Measurements from ENCODE around the gene NTM. TPM values are rescaled to one million over a fixed set of nuclear protein-coding genes. Genes with fewer than 3 reads are reported as not detected.

The NTM gene
- total RNA-seq, 2 donors from 2014 or later: 1.0 to 1.7 TPM

GRCh38 chr11:132206993-132207392 lies 836.6 kb downstream of the NTM start:
- intact Hi-C loops (cut with DNase I, micrococcal nuclease): no loop called here
- DNase-seq (no peak), ATAC-seq (no peak)

GRCh38 chr11:132208477-132209055 lies 838.2 kb downstream of the NTM start:
- ATAC-seq (no peak), DNase-seq (no peak)
- intact Hi-C loops (cut with DNase I, micrococcal nuclease): no loop called here

- ATAC-seq: no peak
- intact Hi-C loops (cut with DNase I, micrococcal nuclease): no loop called here
Observed at GRCh38 chr11:132211479-132211878, 841.1 kb downstream of the NTM start.

GRCh38 chr11:132217856-132218255 lies 847.4 kb downstream of the NTM start:
- no peak for DNase-seq
- intact Hi-C loops (cut with DNase I, micrococcal nuclease): no loop called here
- ATAC-seq: no peak

More at GRCh38 chr11:132211479-132211878, 841.1 kb downstream of the NTM start:
- DNase-seq: no peak

- intact Hi-C loops (cut with DNase I, micrococcal nuclease): no loop called here
- ATAC-seq (no peak), DNase-seq (no peak)
Observed at GRCh38 chr11:132220474-132220873, 850.1 kb downstream of the NTM start.

GRCh38 chr11:132222345-132222744 lies 851.9 kb downstream of the NTM start:
- DNase-seq: no peak
- no peak for ATAC-seq
- intact Hi-C loops (cut with DNase I, micrococcal nuclease): no loop called here

- no peak for DNase-seq
- ATAC-seq: no peak
- intact Hi-C loops (cut with DNase I, micrococcal nuclease): no loop called here
Observed at GRCh38 chr11:132226522-132226921, 856.1 kb downstream of the NTM start.

GRCh38 chr11:132228746-132229325 lies 858.4 kb downstream of the NTM start:
- intact Hi-C loops (cut with DNase I, micrococcal nuclease): no loop called here
- ATAC-seq (no peak), DNase-seq (no peak)

GRCh38 chr11:132231656-132232347 lies 861.4 kb downstream of the NTM start:
- ATAC-seq (no peak), DNase-seq (no peak)
- intact Hi-C loops (cut with DNase I, micrococcal nuclease): no loop called here

GRCh38 chr11:132234878-132235277 lies 864.5 kb downstream of the NTM start:
- intact Hi-C loops (cut with DNase I, micrococcal nuclease): no loop called here
- DNase-seq: no peak
- ATAC-seq: no peak

GRCh38 chr11:132237781-132238180 lies 867.4 kb downstream of the NTM start:
- DNase-seq (no peak), ATAC-seq (no peak)

GRCh38 chr11:132238331-132238866 lies 868.0 kb downstream of the NTM start:
- DNase-seq (no peak), ATAC-seq (no peak)
- intact Hi-C loops (cut with DNase I, micrococcal nuclease): no loop called here

More at GRCh38 chr11:132237781-132238180, 867.4 kb downstream of the NTM start:
- intact Hi-C loops (cut with DNase I, micrococcal nuclease): no loop called here

GRCh38 chr11:132240374-132240773 lies 870.0 kb downstream of the NTM start:
- ATAC-seq (no peak), DNase-seq (no peak)
- intact Hi-C loops (cut with DNase I, micrococcal nuclease): no loop called here

GRCh38 chr11:132242632-132243031 lies 872.2 kb downstream of the NTM start:
- DNase-seq (no peak), ATAC-seq (no peak)
- intact Hi-C loops (cut with DNase I, micrococcal nuclease): no loop called here

- DNase-seq (no peak), ATAC-seq (no peak)
- intact Hi-C loops (cut with DNase I, micrococcal nuclease): no loop called here
Observed at GRCh38 chr11:132244846-132245245, 874.4 kb downstream of the NTM start.

GRCh38 chr11:132245403-132246385 lies 875.3 kb downstream of the NTM start:
- ATAC-seq (no peak), DNase-seq (no peak)
- intact Hi-C loops (cut with DNase I, micrococcal nuclease): no loop called here

- DNase-seq (no peak), ATAC-seq (no peak)
- intact Hi-C loops (cut with DNase I, micrococcal nuclease): no loop called here
Observed at GRCh38 chr11:132248580-132248979, 878.2 kb downstream of the NTM start.

GRCh38 chr11:132249256-132249655 lies 878.8 kb downstream of the NTM start:
- no peak for DNase-seq
- ATAC-seq: no peak
- intact Hi-C loops (cut with DNase I, micrococcal nuclease): no loop called here

- DNase-seq (no peak), ATAC-seq (no peak)
- intact Hi-C loops (cut with DNase I, micrococcal nuclease): no loop called here
Observed at GRCh38 chr11:132251061-132251460, 880.6 kb downstream of the NTM start.
